ENCODE data around the gene TRAPPC2. TPM values are rescaled to one million over a fixed set of nuclear protein-coding genes. Genes with fewer than 3 reads are reported as not detected.

Gene TRAPPC2
- total and polyA plus RNA-seq, 2 of the 4 experiments (the other 2 are of a cell fraction), result 11.3 to 13.8 TPM

DNA sequence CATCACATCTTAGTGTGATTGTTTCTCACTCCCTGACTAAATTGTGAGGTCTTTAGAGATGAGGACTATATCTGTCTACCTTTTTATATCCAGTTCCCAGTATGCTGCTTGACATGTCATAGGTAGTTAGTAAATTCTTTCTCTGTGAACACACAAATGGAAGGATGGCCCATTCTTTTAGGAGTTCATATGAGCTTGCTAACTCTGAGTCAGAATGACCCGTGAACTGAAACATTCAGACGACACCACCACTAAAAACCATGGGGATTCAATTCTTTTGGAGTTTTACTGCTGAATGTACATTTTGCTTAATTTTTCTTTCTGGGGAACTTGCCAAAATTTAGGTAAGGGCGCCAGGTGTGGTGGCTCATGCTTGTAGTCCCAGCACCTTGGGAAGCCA lies 14.1 kb upstream of the TRAPPC2 start:
- no TSS peak for BruUV-seq (replicated peaks)
- in situ Hi-C loops (cut with MboI; ENCODE audit: low sequenced_read_pairs), result loop anchor here (5.0 to 25.0 kb wide), 3 partner anchors 91 to 786 kb away; no protein-coding TSS in a partner anchor
- no peak overlapping the region for H2AK9ac ChIP-seq (replicated peaks; ENCODE audit: low read depth, low read length, poor library complexity)

More for the DNA sequence above, 14.1 kb upstream of the TRAPPC2 start:
- intact Hi-C loops (cut with micrococcal nuclease) (loop anchor here (1.0 to 10.0 kb wide), 3 partner anchors 90 to 934 kb away; no protein-coding TSS in a partner anchor), dilution Hi-C loops (cut with HindIII; ENCODE audit: low sequenced_read_pairs, unreplicated experiment) (no loop called here)
- Histone ChIP-seq H2BK15ac (ENCODE audit: low read depth, low read length) (no peak overlapping the region), H4K8ac (ENCODE audit: low read depth in 2 of 2, low read length in 2 of 2) (no peak overlapping the region), H3K18ac (ENCODE audit: low read depth, low read length) (no peak overlapping the region), H3K9ac (ENCODE audit: low read depth, low read length) (no peak overlapping the region), H2AFZ (replicated peaks; ENCODE audit: low read length, poor library complexity) (no peak overlapping the region), H3K36me3 (ENCODE audit: control insufficient read depth, insufficient read depth, low read length) (peaks cover 2% of the 10 kb centered on the region), H2BK20ac (ENCODE audit: low read depth, low read length) (no peak overlapping the region), H3K23ac (ENCODE audit: low read depth, low read length) (no peak overlapping the region), H3K79me1 (ENCODE audit: low read depth in 1 of 2, low read length in 2 of 2) (no peaks in the 10 kb centered on the region), H3K9me3 (ENCODE audit: control insufficient read depth, insufficient read depth, low read length) (no peaks in the 10 kb centered on the region), H4K5ac (ENCODE audit: low read depth, low read length) (no peak overlapping the region), H2AK5ac (ENCODE audit: low read depth, low read length) (no peak overlapping the region), H3K9me1 (ENCODE audit: insufficient read depth, low read length) (no peaks in the 10 kb centered on the region), H3K4me2 (ENCODE audit: low read depth, low read length) (no peak overlapping the region), H3K4ac (ENCODE audit: low read depth, low read length) (no peak overlapping the region), H3K4me3 (ENCODE audit: insufficient read depth, low read depth, low read length) (no peak overlapping the region), H4K20me1 (ENCODE audit: insufficient read depth, low read length) (no peaks in the 10 kb centered on the region), H3K4me1 (ENCODE audit: control insufficient read depth, insufficient read depth, low read length) (peaks cover 2% of the 10 kb centered on the region), H2BK5ac (ENCODE audit: low read depth, low read length, poor library complexity, severe bottlenecking) (no peak overlapping the region), H3K14ac (replicated peaks; ENCODE audit: low read depth, low read length) (no peak overlapping the region), H3K27me3 (ENCODE audit: control insufficient read depth, insufficient read depth, low read length) (no peaks in the 10 kb centered on the region), H3K56ac (ENCODE audit: extremely low read depth, insufficient read depth, low read length) (no peak overlapping the region), H2BK120ac (ENCODE audit: low read depth, low read length) (no peak overlapping the region), H3K27ac (ENCODE audit: insufficient read depth, low read length) (no peak overlapping the region), H4K91ac (ENCODE audit: insufficient read depth, low read depth, low read length) (no peak overlapping the region)
- POLR2A ChIA-PET (ENCODE audit: unreplicated experiment), result no interaction called here
- TF ChIP-seq, protein P1, sequence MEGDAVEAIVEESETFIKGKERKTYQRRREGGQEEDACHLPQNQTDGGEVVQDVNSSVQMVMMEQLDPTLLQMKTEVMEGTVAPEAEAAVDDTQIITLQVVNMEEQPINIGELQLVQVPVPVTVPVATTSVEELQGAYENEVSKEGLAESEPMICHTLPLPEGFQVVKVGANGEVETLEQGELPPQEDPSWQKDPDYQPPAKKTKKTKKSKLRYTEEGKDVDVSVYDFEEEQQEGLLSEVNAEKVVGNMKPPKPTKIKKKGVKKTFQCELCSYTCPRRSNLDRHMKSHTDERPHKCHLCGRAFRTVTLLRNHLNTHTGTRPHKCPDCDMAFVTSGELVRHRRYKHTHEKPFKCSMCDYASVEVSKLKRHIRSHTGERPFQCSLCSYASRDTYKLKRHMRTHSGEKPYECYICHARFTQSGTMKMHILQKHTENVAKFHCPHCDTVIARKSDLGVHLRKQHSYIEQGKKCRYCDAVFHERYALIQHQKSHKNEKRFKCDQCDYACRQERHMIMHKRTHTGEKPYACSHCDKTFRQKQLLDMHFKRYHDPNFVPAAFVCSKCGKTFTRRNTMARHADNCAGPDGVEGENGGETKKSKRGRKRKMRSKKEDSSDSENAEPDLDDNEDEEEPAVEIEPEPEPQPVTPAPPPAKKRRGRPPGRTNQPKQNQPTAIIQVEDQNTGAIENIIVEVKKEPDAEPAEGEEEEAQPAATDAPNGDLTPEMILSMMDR (conservative IDR thresholded peaks at IDR 0.05; ENCODE audit: low read depth, low read length), result no peak
- no peak for TF ChIP-seq NFE2L2 (IDR thresholded peaks at IDR 0.05; ENCODE audit: low read depth, low read length)
- TF ChIP-seq MAFK (IDR thresholded peaks at IDR 0.05; ENCODE audit: low read depth, low read length), result no peak
- no peak for TF ChIP-seq BHLHE40 (IDR thresholded peaks at IDR 0.05; ENCODE audit: low read depth, low read length)
- WGBS, 2 experiments (ENCODE audit: extremely low coverage in 2 of 2, insufficient read length in 1 of 2), result no CpG with 5 or more reads among the region's 3 CpGs
- ATAC-seq (ENCODE audit: low read depth) (no peak), DNase-seq (peak; percentile 64)
- CTCF ChIA-PET, result no interaction called here
